LHCN-M2 (cell line): ENCODE data around the gene PACRG. TPM values are rescaled to one million over a fixed set of nuclear protein-coding genes. Genes with fewer than 3 reads are reported as not detected.

Experiments used
- DNase-seq: peaks from one replicate; pipeline ENCODE4 v3.0.0-alpha.2; 2012; ENCODE audit warnings: low read depth
- total RNA-seq: library from RNA; depleted of rRNA; stranded (reverse); fragments of >200 nt; gene quantifications from 2 replicates; pipeline ENCODE4 v1.2.3, GENCODE V29; 2014

PACRG gene
- total RNA-seq, 1 experiment from 2014 or later, result 0.75 TPM

DNA sequence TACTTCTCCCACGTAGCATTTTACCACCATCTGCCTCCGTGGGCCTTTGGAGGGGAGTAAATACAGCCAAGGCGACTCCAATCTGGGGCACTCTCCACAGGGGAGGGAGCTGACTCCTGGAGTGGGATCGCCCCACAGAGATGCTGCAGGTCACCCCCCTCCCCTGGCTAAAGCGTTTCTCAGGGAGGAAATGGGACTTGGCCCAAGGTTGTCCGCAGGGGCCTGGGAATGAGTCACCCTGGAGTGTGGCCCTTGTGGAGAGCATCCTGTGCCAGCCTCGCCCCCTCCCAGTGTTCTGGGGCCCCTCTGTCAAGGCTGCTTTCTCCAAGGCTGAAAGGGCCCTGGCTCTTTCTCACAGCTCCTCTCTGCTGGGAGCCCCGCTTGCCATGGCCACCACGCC lies 602.2 kb downstream of the PACRG start:
- DNase-seq, result no peak

DNA sequence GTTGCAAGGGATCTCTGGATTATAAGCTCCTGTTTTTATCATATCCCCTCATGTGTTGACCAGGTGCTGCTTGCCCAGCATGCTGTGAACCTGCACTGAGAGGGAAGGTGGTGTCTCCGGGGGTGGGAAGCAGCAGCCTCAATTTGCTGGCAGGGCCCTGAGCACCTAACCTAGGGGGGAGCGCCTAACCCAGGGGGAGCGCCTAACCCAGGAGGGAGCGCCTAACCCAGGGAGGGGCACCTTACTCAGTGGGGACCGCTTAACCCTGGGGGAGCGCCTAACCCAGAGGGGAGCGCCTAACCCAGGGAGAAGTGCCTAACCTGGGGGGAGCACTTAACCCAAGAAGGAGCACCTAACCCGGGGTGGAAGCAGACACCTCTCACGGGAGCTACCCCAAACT lies 603.5 kb downstream of the PACRG start:
- DNase-seq, result no peak

DNA sequence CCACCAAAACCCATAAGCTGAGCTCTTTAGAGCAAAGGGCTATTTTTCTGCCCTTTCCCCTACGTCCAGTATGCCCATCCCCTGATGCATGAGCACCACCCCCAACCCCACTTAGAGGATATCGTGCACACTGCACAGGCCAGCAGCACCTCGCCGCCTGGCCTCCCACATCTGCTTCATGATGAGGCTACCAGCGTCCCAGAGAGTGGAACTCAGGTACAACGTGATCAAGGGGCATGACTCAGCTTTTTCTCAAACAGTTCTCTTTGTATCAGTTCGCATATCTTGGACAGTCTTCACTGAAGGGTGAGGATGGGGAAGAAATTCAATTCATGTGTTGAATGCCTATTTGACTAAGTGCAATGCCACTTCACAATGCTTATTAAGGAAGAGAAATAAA lies 604.8 kb downstream of the PACRG start:
- DNase-seq, result no peak

DNA sequence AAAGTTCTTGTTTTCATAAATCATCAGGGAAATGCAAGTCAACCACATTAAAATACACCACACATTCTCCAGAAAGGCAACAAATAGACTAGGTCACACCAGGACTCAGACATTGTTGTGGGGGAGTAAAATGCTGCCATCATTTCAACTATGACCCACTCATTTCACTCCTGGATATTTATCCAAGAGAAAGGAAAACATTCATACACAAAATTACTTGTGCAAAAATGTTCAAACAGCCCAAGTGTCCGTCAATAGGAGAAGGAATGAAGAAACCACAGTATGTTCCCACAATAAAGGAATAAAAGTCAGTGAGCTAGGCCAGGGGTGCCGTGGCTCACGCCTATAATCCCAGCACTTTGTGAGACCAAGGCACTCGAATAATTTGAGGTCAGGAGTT lies 605.3 kb downstream of the PACRG start:
- no peak for DNase-seq

DNA sequence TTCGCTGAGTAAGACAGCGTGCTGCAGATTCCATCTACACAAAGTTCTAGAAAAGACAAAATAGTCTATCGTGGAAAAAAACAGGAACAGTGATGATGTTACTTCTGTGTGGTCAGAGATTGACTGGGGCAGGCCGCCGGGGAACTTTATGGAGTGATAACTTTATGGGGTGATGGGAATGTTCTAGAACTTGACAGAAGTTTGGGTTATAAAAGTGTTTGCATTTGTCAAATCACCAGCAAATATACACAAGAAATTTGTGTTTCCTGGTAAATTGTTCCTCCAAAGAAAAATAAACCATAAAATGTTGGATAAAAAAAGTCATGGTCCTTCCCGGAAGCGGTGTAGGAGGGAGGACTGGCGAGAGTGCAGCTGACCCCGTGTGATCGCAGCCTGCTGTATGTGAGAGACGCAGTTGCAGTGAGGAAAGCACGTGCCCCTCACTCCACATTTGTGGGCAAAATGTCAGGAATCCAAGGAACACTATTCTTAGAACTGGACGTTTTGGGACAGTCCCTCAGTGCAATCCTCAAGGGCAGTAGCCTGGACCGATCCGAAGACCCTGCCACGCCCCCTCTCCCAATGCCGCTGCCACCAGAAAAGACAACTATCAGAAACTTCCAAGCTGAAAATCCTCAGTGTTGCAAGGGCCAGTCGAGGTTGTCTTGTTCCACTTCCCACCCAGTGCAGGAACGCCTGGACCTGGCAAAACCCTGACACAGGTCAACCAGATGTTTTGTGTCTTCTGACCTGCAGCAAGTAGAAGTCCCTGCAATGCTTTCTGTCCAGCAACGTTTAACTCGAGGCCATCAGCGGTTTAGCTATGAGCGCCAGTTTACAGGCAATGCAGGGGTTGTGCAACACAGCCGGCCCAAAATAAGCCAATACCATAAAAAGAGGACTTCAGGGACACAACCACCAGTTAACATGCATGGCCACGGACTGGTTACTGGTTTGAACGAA lies 606.2 kb downstream of the PACRG start:
- no peak for DNase-seq

DNA sequence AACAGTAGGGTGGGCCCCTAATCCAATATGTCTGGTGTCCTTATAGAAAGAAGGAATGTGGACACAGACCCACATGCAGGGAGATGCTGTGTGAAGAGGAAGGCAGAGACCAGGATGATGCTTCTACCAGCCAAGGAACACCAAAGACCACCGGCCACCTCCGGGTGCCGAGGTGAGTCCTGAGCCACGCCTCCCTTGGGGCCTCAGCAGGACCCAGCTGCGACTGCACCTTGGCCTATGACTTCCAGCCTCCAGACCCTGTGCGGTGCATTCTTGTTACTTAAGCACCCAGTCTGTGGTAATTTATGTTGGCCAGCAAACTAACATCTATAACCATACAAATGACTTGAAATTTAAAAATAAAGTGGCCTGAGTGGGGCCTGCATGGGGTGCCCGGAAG lies 607.3 kb downstream of the PACRG start:
- no peak for DNase-seq

DNA sequence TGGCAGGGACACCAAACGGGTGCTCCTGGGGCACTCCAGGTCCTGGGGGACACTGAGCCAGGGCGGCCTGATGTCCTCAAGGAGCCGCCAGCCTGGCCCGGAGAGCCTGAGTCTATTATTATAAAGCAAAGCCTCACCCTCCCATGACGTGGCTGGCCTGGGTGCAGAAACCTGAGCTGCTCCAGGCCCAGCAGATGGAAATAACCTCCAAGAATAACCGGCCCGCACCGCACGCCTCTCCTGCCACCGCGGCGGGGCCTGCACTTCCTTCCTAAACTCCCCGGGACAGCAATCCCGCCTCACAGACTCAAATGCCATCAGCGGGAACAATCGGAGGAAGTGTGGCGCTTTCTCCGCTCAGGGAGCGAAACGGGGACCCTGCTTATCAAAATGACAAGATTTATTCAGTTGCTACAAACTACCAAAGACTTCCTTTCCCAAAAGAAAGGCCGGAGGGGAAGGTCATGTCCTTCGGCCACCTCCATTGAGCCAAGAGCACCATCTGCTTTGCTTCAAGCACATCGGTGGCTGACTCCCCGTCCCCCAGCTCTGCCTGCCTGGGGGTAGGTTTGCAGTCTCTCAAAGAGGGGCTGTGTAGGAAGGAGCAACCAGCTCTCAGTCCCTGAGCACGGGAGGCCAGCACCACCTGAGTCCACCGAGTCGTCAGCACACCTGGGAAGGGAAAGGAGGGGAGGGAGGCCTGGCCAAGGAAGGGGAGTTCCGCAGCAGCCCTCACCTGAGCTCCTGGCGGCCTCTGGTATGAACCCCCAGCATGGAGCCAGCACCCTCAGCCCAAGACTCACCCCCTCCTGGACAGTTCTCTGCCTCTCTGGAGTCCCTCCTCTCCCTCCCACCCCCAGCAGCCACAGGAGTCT lies 608.1 kb downstream of the PACRG start:
- DNase-seq, result no peak

DNA sequence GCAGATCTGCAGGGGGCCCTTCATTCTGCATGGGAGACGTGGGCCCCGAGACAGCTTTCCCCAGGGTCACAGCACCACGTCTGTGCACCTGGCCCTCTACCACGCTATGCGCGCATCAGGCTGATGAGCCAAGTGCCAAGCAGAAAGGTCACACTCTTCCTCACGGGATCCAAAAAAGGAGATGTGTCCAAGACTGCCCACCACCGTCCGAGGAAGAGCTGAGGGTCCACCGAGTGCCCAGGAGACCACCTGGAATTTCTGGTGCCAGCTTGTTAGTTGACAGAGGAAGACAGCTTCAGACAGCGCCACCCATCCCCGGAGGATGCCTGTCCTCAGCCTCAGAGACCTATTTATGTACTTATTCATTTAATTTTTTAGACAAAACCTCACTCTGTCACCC lies 609.2 kb downstream of the PACRG start:
- DNase-seq, result no peak

DNA sequence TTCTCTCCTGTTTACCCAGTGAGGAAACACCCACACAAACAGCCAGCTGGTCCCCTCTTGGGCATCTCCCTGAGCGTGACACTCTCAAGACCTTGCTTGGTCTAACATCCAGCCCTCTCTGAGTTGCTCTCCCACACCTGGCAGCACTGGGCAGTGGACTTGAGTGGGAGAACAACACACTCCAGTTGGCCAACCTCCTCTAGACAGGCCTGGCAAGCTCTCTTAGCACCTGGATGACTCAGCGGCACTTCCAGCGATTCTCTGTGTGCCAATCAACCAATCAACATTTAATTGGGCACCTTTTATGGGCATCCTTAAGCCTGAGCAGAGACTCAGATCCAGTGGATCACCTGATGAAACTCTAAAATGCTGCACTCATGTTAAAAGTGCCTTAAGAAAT lies 610.2 kb downstream of the PACRG start:
- DNase-seq, result no peak

DNA sequence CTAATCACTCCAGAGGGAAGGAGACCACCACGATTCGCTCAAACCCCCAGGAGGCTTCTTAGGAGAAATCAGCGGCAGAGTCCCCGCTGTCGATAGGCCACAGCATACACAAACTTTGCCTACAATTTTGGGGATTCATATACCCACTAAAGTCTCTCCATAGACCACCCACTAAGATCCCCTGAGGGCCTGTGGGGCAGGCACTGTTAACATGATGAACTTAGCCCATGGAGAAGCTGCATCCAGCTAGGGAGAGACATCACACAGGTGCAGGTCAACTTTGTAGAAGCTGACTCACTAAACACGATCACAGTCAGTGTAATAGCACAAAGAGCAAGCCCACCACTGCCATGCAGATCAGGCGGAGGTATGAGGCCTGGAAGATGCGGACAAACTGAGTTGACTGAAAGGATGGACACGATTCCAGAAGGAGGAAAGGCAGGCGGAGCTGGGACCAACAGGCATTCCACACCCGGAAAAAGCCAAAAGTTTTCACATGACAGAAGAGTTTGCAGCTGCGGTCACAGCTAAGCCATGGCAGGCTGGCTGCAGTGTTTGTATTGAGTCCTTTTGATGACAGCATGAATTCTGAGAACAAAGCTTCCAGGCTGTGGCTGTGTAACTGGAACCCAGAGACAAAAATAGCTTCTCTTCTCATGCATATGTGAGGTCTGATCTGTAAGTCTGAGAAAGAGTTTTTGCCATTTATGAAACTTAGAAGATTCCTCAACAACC lies 611.1 kb downstream of the PACRG start:
- peak; percentile 80 for DNase-seq

DNA sequence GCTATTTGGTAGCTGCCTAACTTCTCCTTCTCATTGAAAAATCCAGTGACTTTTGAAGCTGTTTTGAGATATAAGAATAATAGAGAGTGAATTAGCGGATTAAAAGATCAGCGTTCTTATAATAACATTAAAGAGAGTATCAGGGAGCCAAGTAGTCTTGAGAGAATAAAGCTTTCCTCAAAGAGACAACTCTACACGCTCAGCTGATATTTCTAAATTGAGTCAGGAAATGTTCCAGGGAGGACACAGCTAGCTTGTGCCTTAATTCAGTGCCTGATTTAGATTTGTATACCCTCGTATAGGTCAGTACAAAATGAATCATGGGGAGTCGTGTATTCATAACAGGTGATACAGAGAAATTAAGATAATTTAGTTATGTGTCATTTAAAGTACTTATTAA lies 611.7 kb downstream of the PACRG start:
- peak; percentile 5 for DNase-seq

DNA sequence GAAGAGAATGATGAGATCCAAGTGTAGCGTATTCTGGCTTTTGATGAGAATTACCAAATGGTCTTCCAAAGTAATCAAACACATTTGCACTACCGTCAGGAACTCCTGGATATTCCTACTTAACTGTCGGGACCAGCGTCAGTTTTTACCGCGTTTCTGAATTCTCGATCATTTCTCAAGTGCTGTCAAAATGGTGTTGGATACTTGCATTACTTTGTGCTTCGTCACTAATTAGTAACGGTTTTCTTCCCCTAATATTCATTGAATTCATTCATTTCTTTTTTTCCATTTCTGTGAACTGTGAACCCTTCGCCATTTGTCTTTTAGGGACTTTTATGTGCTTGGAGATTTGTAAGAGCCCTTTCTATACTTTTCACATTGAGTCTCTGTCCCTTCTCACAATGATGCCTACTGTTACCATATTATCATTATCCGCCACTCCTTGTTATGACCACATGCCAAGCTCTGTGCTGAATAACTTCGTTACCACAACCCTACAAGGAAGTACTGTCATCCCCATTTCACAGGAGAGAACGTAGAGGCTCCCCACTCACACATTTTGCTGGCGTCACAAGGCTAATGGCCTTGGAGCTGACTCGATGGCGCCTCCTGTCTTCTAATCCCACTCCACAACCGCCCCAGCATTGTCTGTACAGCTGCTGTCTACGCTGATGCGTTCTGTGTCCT lies 612.6 kb downstream of the PACRG start:
- DNase-seq, result no peak

DNA sequence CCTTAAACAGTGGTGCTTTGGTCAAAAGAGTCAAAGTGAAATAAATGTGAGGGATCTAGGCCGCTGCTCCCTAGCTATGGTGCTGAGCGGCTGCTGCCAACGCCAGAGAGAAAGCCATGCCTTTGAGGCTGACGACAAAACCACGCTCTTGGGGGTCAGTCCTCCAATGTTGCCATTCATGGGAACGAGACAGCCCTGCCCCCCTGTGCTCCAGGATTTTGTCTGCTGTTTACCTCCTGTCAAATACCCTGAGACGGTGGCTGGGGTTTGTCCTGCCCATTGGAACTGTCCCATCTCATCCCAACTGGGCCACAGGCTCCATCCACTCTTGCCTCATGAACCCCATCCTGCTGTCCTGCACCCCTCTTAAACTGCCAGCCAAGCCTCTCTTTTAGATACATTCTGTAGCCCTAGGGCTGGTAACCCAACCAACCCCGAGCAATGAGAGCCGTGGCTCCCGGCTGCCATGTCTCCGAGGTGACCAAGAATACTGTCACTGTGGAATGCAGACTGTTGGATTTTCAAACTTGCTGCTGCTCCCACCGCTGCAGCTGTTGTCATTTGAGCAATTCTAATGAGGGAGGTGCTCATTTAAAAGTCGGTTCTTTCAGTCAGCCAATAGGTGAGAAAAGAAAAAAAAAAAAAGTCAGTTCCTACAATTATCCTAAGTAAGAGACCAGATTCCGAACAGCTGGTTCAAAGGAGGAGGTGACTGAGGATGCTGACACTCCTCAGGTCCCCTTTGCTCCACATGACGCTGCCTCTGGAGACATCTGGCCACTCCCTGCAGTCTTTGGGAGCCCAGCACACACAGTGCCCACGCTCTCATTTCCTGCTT lies 613.7 kb downstream of the PACRG start:
- peak; percentile 49 for DNase-seq

DNA sequence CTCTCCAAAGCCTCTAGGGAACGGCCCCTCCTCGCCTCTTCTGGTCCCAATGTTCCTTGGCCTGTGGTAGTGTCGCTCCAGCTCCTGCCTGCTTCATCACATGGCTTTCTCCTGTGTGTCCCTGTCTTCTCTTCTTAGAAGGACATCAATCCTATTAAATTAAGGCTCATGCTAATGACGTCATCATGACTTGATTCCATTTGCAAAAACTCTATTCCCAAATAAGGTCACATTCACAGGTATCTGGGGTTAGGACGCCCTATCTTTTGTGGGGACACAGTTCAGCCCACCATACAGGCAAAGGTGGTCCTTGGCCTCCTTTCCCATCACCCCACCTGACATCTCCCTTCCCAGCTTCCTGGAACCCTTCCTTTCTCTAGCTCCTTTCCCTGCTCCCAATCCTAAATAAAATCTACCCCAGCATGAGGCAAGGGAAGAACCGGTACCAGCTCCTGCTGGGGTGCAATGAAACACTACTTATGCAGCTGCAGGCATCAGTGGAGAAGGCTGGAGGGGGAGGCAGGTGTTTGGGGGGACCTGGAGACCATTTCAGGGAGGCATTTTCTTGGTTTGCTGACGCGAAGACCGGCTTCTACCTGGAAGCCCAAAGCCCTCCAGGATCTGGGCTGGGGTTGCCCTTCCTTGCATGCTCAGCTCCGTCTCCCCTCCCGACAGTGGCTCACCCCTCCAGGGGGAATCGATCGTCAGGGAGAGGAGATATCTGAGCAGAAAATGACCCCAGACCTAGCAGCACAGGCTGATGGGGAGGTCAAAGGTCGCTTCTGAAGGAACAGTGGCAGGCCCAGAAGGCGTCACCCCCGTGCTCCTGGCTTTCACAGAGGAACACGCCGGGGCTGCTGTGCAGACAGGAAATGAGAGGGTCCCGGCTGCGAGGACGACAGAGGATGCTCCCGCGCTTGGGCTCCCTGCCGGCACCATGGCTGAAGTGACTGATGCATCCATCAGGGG lies 615.1 kb downstream of the PACRG start:
- DNase-seq, result no peak

DNA sequence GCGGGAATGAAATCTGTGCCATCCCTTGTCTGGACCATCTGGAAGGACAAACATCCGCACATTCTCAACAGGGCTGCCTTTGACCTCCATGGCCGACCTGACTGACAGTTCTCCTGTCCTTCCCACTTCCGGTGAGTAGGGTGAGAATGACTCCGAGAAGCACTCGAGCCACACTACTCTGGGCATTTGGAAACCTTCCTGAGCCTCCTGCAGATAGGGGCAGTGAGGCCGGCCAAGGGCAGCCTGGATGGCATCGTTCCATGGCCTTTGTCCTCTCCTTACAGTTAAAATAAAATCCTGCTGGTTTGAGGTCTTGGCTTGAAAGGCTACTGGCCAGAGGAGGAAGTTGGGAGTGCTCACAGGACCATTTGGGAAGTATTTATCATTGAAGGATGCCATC lies 615.8 kb downstream of the PACRG start:
- DNase-seq, result no peak

DNA sequence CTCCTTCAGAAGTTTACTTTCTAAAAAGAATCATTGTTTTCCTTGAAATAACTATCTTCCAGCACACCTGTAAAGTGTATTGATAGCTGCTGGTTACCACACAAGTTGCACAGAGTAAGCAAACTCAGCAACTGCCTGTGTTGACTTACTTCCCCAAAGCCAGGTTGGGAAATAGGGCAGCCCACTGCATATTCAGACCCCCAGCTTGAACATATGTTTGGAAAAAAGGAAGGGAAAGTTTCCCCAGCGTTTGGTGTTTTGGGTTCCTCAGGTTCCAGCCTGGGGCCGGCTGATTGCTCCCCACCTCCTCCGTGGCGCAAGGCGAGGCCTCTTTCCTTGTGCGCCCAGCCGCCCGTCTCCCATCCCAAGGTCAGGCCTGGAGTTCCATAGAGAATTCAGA lies 616.6 kb downstream of the PACRG start:
- DNase-seq, result no peak

DNA sequence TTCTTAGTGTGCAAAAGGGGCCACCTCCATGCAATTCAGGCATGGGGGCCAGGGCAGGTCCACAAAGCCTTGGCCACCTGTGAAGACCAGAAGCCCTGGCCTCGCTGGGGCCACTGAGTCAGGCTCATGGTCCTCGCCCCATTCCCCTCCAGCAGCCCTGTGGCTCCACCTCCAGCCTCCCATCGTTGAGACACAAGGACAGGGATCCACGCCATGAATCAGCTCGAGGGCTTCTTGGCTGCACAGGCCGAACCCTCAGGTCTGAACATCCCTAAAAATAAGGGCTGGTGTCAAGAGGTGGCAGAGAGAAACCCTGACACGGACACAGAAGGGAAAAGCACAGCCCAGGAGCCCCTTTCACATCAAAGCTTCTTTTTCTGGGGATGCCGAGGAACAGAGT lies 618.2 kb downstream of the PACRG start:
- no peak for DNase-seq

DNA sequence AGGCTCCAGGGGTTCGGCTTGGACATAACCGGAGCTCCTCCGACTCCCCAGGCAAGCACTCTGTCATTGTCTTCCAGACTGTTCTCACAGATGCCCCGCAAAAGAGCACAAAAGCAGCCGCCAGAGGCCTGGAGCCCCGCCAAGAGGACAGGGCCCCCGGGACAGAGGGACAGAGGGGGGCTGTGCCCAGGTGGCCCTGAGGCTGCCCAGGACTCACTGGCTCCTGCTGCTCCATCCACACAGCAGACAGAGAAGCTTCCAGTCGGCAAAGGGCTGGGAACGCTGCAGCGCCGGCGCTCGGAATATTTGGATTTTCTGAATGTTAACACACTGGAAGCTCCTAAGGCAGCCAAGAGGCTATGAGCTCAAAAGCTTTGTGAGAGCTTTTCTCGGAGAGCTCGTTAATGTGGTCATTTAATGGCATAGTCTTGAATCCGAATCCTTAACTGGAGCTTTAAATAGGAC lies 618.8 kb downstream of the PACRG start:
- DNase-seq, result no peak

DNA sequence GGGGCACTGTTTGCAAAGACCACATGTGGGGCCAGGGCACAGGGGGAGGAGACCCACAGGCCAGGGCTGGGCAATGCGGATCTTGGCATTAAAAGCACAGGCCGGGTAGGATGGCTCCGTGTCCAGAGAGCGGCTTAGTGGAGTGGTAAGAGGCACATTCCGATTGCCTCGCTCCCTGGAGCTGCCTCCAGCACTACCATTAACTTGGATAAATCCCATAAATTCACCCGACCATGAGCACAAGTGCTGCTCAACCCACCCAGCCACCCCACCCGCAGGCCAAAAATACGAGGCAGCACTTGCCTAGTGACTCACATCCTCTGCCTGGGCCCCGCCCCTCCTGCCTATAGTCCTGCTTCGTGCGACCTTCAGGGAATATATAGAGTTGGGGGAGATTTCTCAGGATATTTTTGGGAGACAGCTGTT lies 619.3 kb downstream of the PACRG start:
- DNase-seq, result peak; percentile 9
